IMR-90 (cell line): ENCODE results near the gene RXYLT1. TPM values are rescaled to one million over a fixed set of nuclear protein-coding genes. Genes with fewer than 3 reads are reported as not detected.

ENCODE experiments used
- ATAC-seq: fragments of 200-7000 bp; cut with Tn5 transposase; 2 replicates; pipeline ENCODE4 v1.9.1; 2020; ENCODE audit warnings: low read depth, mild to moderate bottlenecking, moderate library complexity
- BruUV-seq: library from RNA; stranded (reverse); fragments of 400-500 nt; replicated peaks from 2 replicates; lab custom pipeline; 2021; lab: Mats Ljungman, UMichigan
- CTCF ChIA-PET: fragments of 300-600 bp; formaldehyde crosslinking; extraction: SDS; loops from one replicate; lab custom pipeline; 2021; ENCODE audit warnings: antibody characterized with exemption; lab: Yijun Ruan, JAX
- POLR2A ChIA-PET: fragments of 300-600 bp; sonication (Branson Sonifier 250); formaldehyde crosslinking; loops from one replicate; lab custom pipeline; 2022; ENCODE audit warnings: antibody characterized with exemption; ENCODE audit not compliant: unreplicated experiment; lab: Charles Lee
- DNase-seq: peaks from one replicate; pipeline ENCODE4 v3.0.0; 2013
- H2AFZ ChIP-seq: replicated peaks from 2 replicates; pipeline ENCODE3; 2013; ENCODE audit warnings: low read length, mild to moderate bottlenecking; ENCODE audit not compliant: poor library complexity
- H2AK5ac ChIP-seq: 2 replicates; pipeline ENCODE4 v1.6.1; 2013; ENCODE audit warnings: low read depth, low read length, inconsistent platforms
- H2AK9ac ChIP-seq: replicated peaks from 2 replicates; pipeline ENCODE3; 2013; ENCODE audit warnings: mild to moderate bottlenecking, low read depth, low read length, moderate library complexity; ENCODE audit not compliant: poor library complexity
- H2BK120ac ChIP-seq: 2 replicates; pipeline ENCODE4 v1.6.1; 2013; ENCODE audit warnings: low read depth, low read length, inconsistent platforms
- H2BK15ac ChIP-seq: 3 replicates; pipeline ENCODE4 v1.6.1; 2013; ENCODE audit warnings: low read depth, low read length, inconsistent platforms
- H2BK20ac ChIP-seq: 2 replicates; pipeline ENCODE4 v1.6.1; 2013; ENCODE audit warnings: low read depth, mild to moderate bottlenecking, inconsistent platforms, low read length, moderate library complexity
- H2BK5ac ChIP-seq: 2 replicates; pipeline ENCODE4 v1.6.1; 2013; ENCODE audit warnings: mild to moderate bottlenecking, low read depth, low read length, inconsistent platforms; ENCODE audit not compliant: poor library complexity, severe bottlenecking
- H3K14ac ChIP-seq: replicated peaks from 2 replicates; pipeline ENCODE4 v1.6.1; 2013; ENCODE audit warnings: low read depth, low read length, inconsistent platforms
- H3K18ac ChIP-seq: 2 replicates; pipeline ENCODE4 v1.6.1; 2013; ENCODE audit warnings: low read depth, low read length, control low read depth
- H3K23ac ChIP-seq: 2 replicates; pipeline ENCODE4 v1.6.1; 2013; ENCODE audit warnings: low read depth, low read length, inconsistent platforms
- H3K27ac ChIP-seq: 2 replicates; pipeline ENCODE4 v1.5.1; 2013; ENCODE audit warnings: mild to moderate bottlenecking, control low read depth, low read length; ENCODE audit not compliant: insufficient read depth
- H3K27me3 ChIP-seq: 2 replicates; pipeline ENCODE4 v1.6.1; 2013; ENCODE audit warnings: low read length; ENCODE audit not compliant: control insufficient read depth, insufficient read depth
- H3K36me3 ChIP-seq: 2 replicates; pipeline ENCODE4 v1.6.1; 2013; ENCODE audit warnings: low read length, mixed read lengths; ENCODE audit not compliant: control insufficient read depth, insufficient read depth
- H3K4ac ChIP-seq: 2 replicates; pipeline ENCODE4 v1.6.1; 2013; ENCODE audit warnings: low read depth, low read length, inconsistent platforms
- H3K4me1 ChIP-seq: 2 replicates; pipeline ENCODE4 v1.6.1; 2013; ENCODE audit warnings: low read length, mixed read lengths; ENCODE audit not compliant: control insufficient read depth, insufficient read depth
- H3K4me2 ChIP-seq: 2 replicates; pipeline ENCODE4 v1.6.1; 2013; ENCODE audit warnings: low read depth, mild to moderate bottlenecking, control low read depth, low read length, moderate library complexity
- H3K4me3 ChIP-seq: 2 replicates; pipeline ENCODE4 v1.5.1; 2013; ENCODE audit warnings: low read depth, mild to moderate bottlenecking, control low read depth, low read length, moderate library complexity; ENCODE audit not compliant: insufficient read depth
- H3K56ac ChIP-seq: 2 replicates; pipeline ENCODE4 v1.6.1; 2013; ENCODE audit warnings: low read length, inconsistent platforms; ENCODE audit not compliant: insufficient read depth; ENCODE audit errors: extremely low read depth
- H3K79me1 ChIP-seq, 2 experiments: 2 replicates each; pipeline ENCODE4 v1.6.1; 2013; ENCODE audit warnings: low read length in 2 of 2, inconsistent platforms in 1 of 2, low read depth in 1 of 2
- H3K9ac ChIP-seq: 2 replicates; pipeline ENCODE4 v1.6.1; 2013; ENCODE audit warnings: low read depth, low read length, control low read depth
- H3K9me1 ChIP-seq: 2 replicates; pipeline ENCODE4 v1.6.1; 2013; ENCODE audit warnings: low read length, inconsistent platforms; ENCODE audit not compliant: insufficient read depth
- H3K9me3 ChIP-seq: 2 replicates; pipeline ENCODE4 v1.6.1; 2013; ENCODE audit warnings: low read length; ENCODE audit not compliant: control insufficient read depth, insufficient read depth
- H4K20me1 ChIP-seq: 2 replicates; pipeline ENCODE4 v1.6.1; 2013; ENCODE audit warnings: low read length, inconsistent platforms; ENCODE audit not compliant: insufficient read depth
- H4K5ac ChIP-seq: 2 replicates; pipeline ENCODE4 v1.6.1; 2013; ENCODE audit warnings: mild to moderate bottlenecking, low read depth, low read length, control low read depth
- H4K8ac ChIP-seq, 2 experiments: 2 replicates each; pipeline ENCODE4 v1.6.1; 2013; ENCODE audit warnings: low read depth in 2 of 2, low read length in 2 of 2, control low read depth in 1 of 2, inconsistent platforms in 1 of 2
- H4K91ac ChIP-seq: 2 replicates; pipeline ENCODE4 v1.6.1; 2013; ENCODE audit warnings: low read depth, low read length, inconsistent platforms; ENCODE audit not compliant: insufficient read depth
- CHD1 ChIP-seq: IDR thresholded peaks from 2 replicates; pipeline ENCODE4 v1.6.1; 2012; ENCODE audit warnings: low read depth, low read length, improper control_type of control experiment
- FOS ChIP-seq: fragments of 150-350 bp; IDR thresholded peaks from 2 replicates; pipeline ENCODE4 v1.6.1; 2016; ENCODE audit warnings: low read depth, low read length
- NFE2L2 ChIP-seq: fragments of 150-350 bp; IDR thresholded peaks from 2 replicates; pipeline ENCODE4 v1.6.1; 2016; ENCODE audit warnings: low read depth, mild to moderate bottlenecking, low read length
- POLR2A ChIP-seq: IDR thresholded peaks from 2 replicates; pipeline ENCODE4 v1.6.1; 2012; ENCODE audit warnings: mild to moderate bottlenecking, low read depth, low read length
- RFX5 ChIP-seq: IDR thresholded peaks from 2 replicates; pipeline ENCODE4 v1.8.0; 2012; ENCODE audit warnings: low read depth, mild to moderate bottlenecking, low read length, moderate library complexity
- WGBS, 2 experiments: methylation state at CpG; one replicate each; pipeline versions ENCODE4 v1.1.5 to v1.1.7; 2013; ENCODE audit warnings: missing lambda C conversion rate in 2 of 2; ENCODE audit not compliant: insufficient read length in 1 of 2; ENCODE audit errors: extremely low coverage in 2 of 2; 5-methylcytosine and 5-hydroxymethylcytosine counted together
- dilution Hi-C: fragments of 300-500 bp; cut with HindIII; formaldehyde crosslinking; loops from one replicate; pipeline ENCODE4 v1.14.3; 2018; ENCODE audit warnings: low sequenced_read_pairs; ENCODE audit not compliant: unreplicated experiment
- in situ Hi-C: fragments of 300-500 bp; cut with MboI; formaldehyde crosslinking; loops from 3 replicates; pipeline ENCODE4 v1.14.3; 2019; ENCODE audit warnings: low sequenced_read_pairs, inconsistent platforms, mixed read lengths
- intact Hi-C: fragments of 100-400 bp; cut with micrococcal nuclease; formaldehyde crosslinking; loops from 2 replicates; pipeline ENCODE4 v1.10.0; 2022
- polyA plus RNA-seq, 3 experiments: library from polyadenylated mRNA; depleted of rRNA; stranded (reverse); fragments of >200 nt; gene quantifications; 2 replicates each; pipeline ENCODE4 v1.2.3, GENCODE V29; 2012; ENCODE audit warnings: low replicate concordance in 1 of 3
- total RNA-seq: library from RNA; depleted of rRNA; stranded (reverse); fragments of >200 nt; gene quantifications from 2 replicates; pipeline ENCODE4 v1.2.3, GENCODE V29; 2012

The RXYLT1 gene
- total and polyA plus RNA-seq, 2 of the 4 experiments (the other 2 are of a cell fraction): 9.0 to 9.5 TPM

DNA sequence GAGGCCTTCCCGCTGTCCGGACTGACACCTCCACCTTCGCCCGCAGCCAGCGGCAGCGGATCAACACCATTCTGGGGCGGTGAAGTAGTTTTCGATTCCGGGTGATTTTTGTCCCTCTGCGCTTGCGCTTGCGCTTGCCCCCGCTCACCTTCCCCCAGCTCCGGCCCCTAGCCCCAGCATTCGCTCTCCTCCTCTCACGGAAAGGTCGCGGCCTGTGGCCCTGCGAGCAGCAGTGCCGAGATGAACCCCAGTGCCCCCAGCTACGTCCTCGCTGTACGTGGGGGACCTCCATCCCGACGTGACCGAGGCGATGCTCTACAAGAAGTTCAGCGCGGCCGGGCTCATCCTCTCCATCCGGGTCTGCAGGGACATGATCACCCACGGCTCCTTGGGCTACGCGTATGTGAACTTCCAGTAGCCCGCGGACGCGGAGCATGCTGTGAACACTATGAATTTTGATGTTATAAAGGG, 42.1 kb downstream of the RXYLT1 start (continued):
- no peak for TF ChIP-seq NFE2L2

- ChIA-PET POLR2A (no interaction called here), CTCF (interaction anchor here (1.0 kb wide), 1 partner anchor 19 kb away, joined by 3 read pairs; no protein-coding TSS in a partner anchor)
- BruUV-seq: no TSS peak
- Histone ChIP-seq H2AK5ac (peak overlapping the region; percentile 15; the same call in 1 of the 2 replicates), H2AFZ (peak overlapping the region; percentile 98), H4K8ac (peak overlapping the region; percentile 82 to 97), H4K5ac (peak overlapping the region; percentile 74), H2BK5ac (peak overlapping the region; percentile 94), H3K36me3 (no peaks in the 10 kb centered on the region), H2BK20ac (peak overlapping the region; percentile 96), H3K14ac (peak overlapping the region; percentile 93), H2BK120ac (peak overlapping the region; percentile 99), H3K18ac (peak overlapping the region; percentile 91), H3K4me2 (peak overlapping the region; percentile 80), H3K9me3 (peaks cover 3% of the 10 kb centered on the region; the same call in 1 of the 2 replicates), H3K4me1 (peaks cover 8% of the 10 kb centered on the region), H4K91ac (peak overlapping the region; percentile 98), H3K9me1 (peaks cover 13% of the 10 kb centered on the region; the same call in 1 of the 2 replicates), H3K56ac (peak overlapping the region; percentile 45; the same call in 1 of the 2 replicates), H2BK15ac (peak overlapping the region; percentile 87; the same call in 2 of the 3 replicates), H3K27ac (peak overlapping the region; percentile 83), H4K20me1 (no peaks in the 10 kb centered on the region), H3K79me1 (peaks cover 0 to 10% of the 10 kb centered on the region in 2 experiments; a peak in 2 of 4 replicates), H3K4me3 (peak overlapping the region; percentile 49), H3K9ac (peak overlapping the region; percentile 48), H2AK9ac (peak overlapping the region; percentile 96), H3K27me3 (no peaks in the 10 kb centered on the region), H3K23ac (peak overlapping the region; percentile 85; the same call in 1 of the 2 replicates), H3K4ac (peak overlapping the region; percentile 98)
- DNase-seq (peak; percentile 82), ATAC-seq (peak; percentile 73)
- 3% methylated on average over 5 of the region's 6 CpGs; no CpG with 5 or more reads in 1 of the 2 experiments for WGBS, 2 experiments
- no peak for TF ChIP-seq POLR2A
- TF ChIP-seq CHD1: no peak
- TF ChIP-seq RFX5: no peak
- TF ChIP-seq FOS: no peak
- intact Hi-C loops (loop anchor here (1.0 kb wide), 1 partner anchor 42 kb away; no protein-coding TSS in a partner anchor), dilution Hi-C loops (no loop called here), in situ Hi-C loops (no loop called here)
These were observed 42.6 kb downstream of the RXYLT1 start for GRCh38 chr12:63822352-63822751.
